RWPE2 (cell line): ENCODE data around the gene CCDC138.
"Not testable (repeated sequence)": the region's sequence is repeated elsewhere in the genome, so short reads cannot be mapped to it uniquely, and the experiment has no call there.

Experiments
- ATAC-seq: fragments of 200-7000 bp; cut with Tn5 transposase; 3 replicates; pipeline ENCODE4 v1.9.1; 2021; ENCODE audit warnings: low read depth
- DNase-seq: peaks from one replicate; pipeline ENCODE4 v3.0.0-alpha.2; 2020; ENCODE audit warnings: low spot score
- H3K27ac ChIP-seq: fragments of 450-650 bp; 2 replicates; pipeline ENCODE4 v1.5.1; 2017; ENCODE audit warnings: mild to moderate bottlenecking; ENCODE audit not compliant: poor library complexity, severe bottlenecking
- H3K27me3 ChIP-seq: fragments of 250-450 bp; sonication (Bioruptor Pico); 2 replicates; pipeline ENCODE4 v1.5.1; 2021; ENCODE audit warnings: mild to moderate bottlenecking, moderate library complexity; ENCODE audit not compliant: insufficient read depth, poor library complexity, severe bottlenecking
- H3K36me3 ChIP-seq: fragments of 250-450 bp; sonication (Bioruptor Pico); 2 replicates; pipeline ENCODE4 v1.5.1; 2020; ENCODE audit warnings: low read depth, mild to moderate bottlenecking, moderate library complexity
- H3K4me1 ChIP-seq: fragments of 250-450 bp; sonication (Bioruptor Pico); 2 replicates; pipeline ENCODE4 v1.5.1; 2021; ENCODE audit warnings: mild to moderate bottlenecking, moderate library complexity; ENCODE audit not compliant: insufficient read depth, poor library complexity, severe bottlenecking
- H3K4me3 ChIP-seq: fragments of 250-450 bp; sonication (Bioruptor Pico); 2 replicates; pipeline ENCODE4 v1.5.1; 2021; ENCODE audit warnings: mild to moderate bottlenecking, moderate library complexity; ENCODE audit not compliant: severe bottlenecking
- H3K9me3 ChIP-seq: fragments of 250-450 bp; sonication (Bioruptor Pico); 2 replicates; pipeline ENCODE4 v1.5.1; 2021; ENCODE audit warnings: mild to moderate bottlenecking, moderate library complexity; ENCODE audit not compliant: severe bottlenecking
- CTCF ChIP-seq: fragments of 450-650 bp; IDR thresholded peaks from one replicate; pipeline ENCODE4 v1.5.1; 2017; ENCODE audit warnings: mild to moderate bottlenecking, moderate library complexity; ENCODE audit not compliant: poor library complexity, severe bottlenecking

The CCDC138 gene

GRCh38 chr2:108786354-108787215 is at the start of gene CCDC138:
TSS of gene CCDC138 (plus strand) at chr2:108786771. CDS start at chr2:108786823, 52 bp downstream.
- ATAC-seq (peak; percentile 94), DNase-seq (peak; percentile 91)
- H3K27ac ChIP-seq, result peak within 1 kb of the TSS; percentile 51
- TF ChIP-seq CTCF, result no peak
- peaks cover 58% of the 10 kb centered on the region for H3K36me3 ChIP-seq
- no peaks in the 10 kb centered on the region for H3K27me3 ChIP-seq
- peak within 1 kb of the TSS; percentile 84 for H3K4me3 ChIP-seq
- no peaks in the 10 kb centered on the region for H3K4me1 ChIP-seq
- H3K9me3 ChIP-seq, result no peaks in the 10 kb centered on the region

- H3K9me3 ChIP-seq, H3K4me3 ChIP-seq, DNase-seq, H3K27ac ChIP-seq, H3K27me3 ChIP-seq, ATAC-seq, H3K4me1 ChIP-seq: not testable (repeated sequence)
- H3K36me3 ChIP-seq, result peaks cover 35% of the 10 kb centered on the region
Observed at GRCh38 chr2:108757973-108758372, 28.6 kb upstream of the CCDC138 start.

GRCh38 chr2:108762618-108763017 is 24.0 kb upstream of the CCDC138 start:
- not testable (repeated sequence) for H3K4me3 ChIP-seq, H3K27ac ChIP-seq, H3K9me3 ChIP-seq, H3K27me3 ChIP-seq, DNase-seq, H3K4me1 ChIP-seq, ATAC-seq
- H3K36me3 ChIP-seq, result peaks cover 49% of the 10 kb centered on the region

GRCh38 chr2:108766671-108767070 is 19.9 kb upstream of the CCDC138 start:
- H3K27ac ChIP-seq, H3K27me3 ChIP-seq, DNase-seq, H3K9me3 ChIP-seq, H3K4me3 ChIP-seq, H3K4me1 ChIP-seq, ATAC-seq: not testable (repeated sequence)
- H3K36me3 ChIP-seq, result peaks cover 55% of the 10 kb centered on the region

GRCh38 chr2:108767859-108768258 is 18.7 kb upstream of the CCDC138 start:
- ATAC-seq, H3K4me3 ChIP-seq, H3K27ac ChIP-seq, H3K9me3 ChIP-seq, H3K27me3 ChIP-seq, H3K4me1 ChIP-seq, DNase-seq: not testable (repeated sequence)
- H3K36me3 ChIP-seq, result peaks cover 62% of the 10 kb centered on the region

GRCh38 chr2:108776475-108776874 is 10.1 kb upstream of the CCDC138 start:
- ATAC-seq, result no peak
- TF ChIP-seq CTCF, result no peak
- Histone ChIP-seq H3K4me1 (no peaks in the 10 kb centered on the region), H3K36me3 (peaks cover 81% of the 10 kb centered on the region), H3K4me3 (no peak overlapping the region), H3K27me3 (no peaks in the 10 kb centered on the region), H3K9me3 (no peaks in the 10 kb centered on the region), H3K27ac (no peak overlapping the region)
- DNase-seq, result no peak
